H7 (cell line): ENCODE data around the gene DTNBP1. TPM values are rescaled to one million over a fixed set of nuclear protein-coding genes. Genes with fewer than 3 reads are reported as not detected.
"Not testable (repeated sequence)": the region's sequence is repeated elsewhere in the genome, so short reads cannot be mapped to it uniquely, and the experiment has no call there.

Experiments
- DNase-seq: peaks from one replicate; pipeline ENCODE4 v3.0.0; 2012
- H3K27me3 ChIP-seq: 2 replicates; pipeline ENCODE4 v1.6.0; 2011; ENCODE audit warnings: mild to moderate bottlenecking, low read length; ENCODE audit not compliant: control insufficient read depth, insufficient read depth
- H3K36me3 ChIP-seq: replicated peaks from 2 replicates; pipeline ENCODE4 v1.5.1; 2011; ENCODE audit warnings: low read length; ENCODE audit not compliant: control insufficient read depth, insufficient read depth
- H3K4me3 ChIP-seq: 2 replicates; pipeline ENCODE4 v1.5.1; 2011; ENCODE audit warnings: low read depth, mild to moderate bottlenecking, control low read depth, low read length, moderate library complexity; ENCODE audit not compliant: insufficient read depth
- total RNA-seq: library from RNA; depleted of rRNA; stranded (reverse); fragments of >200 nt; shearing (Covaris generic); gene quantifications from 2 replicates; pipeline ENCODE4 v1.2.3, GENCODE V29; 2014

Gene DTNBP1
- total RNA-seq, 1 experiment from 2014 or later = 3.7 TPM

DNA sequence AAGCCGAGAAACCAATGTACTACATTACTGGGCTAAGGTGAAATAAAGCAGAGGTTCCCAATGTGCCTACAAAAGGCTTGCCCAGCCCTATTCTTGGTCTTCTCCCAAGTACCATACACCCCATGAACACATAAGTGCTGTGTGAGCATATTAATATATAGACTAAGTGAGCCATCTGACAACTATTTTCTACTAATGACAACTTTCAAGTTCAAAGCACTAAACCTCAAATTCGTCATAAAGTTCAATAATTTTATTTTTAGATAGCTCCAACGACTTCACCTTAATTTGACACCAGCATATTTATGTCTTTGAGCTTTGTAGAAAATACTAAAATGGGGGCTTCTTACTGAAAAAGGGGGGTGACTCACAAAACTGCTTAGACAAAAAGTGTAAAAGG is 6.7 kb downstream of the DTNBP1 start:
- Histone ChIP-seq H3K4me3 (no peak overlapping the region), H3K27me3 (no peaks in the 10 kb centered on the region), H3K36me3 (no peaks in the 10 kb centered on the region)
- no peak for DNase-seq

GRCh38 chr6:15654250-15654649 is 8.6 kb downstream of the DTNBP1 start:
- no peak for DNase-seq
- Histone ChIP-seq H3K4me3 (no peak overlapping the region), H3K36me3 (no peaks in the 10 kb centered on the region), H3K27me3 (no peaks in the 10 kb centered on the region)

DNA sequence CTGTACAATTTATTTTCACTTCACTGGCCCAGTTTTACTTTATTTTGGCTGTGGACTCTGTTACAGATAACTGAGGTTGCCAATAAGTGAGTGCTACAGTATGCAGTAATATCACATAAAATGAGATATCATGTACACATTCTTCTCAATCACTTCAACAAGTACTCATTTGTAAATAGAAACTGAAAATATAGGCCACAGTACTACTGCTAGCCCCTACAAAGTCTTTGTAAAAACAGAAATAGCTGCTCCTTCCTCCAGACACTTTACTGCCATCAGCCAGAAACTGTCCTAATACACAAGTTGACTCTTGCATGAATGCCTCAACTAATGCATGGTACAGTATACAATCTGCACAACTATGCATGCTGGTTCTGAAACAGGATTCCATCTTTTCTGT is 9.2 kb downstream of the DTNBP1 start:
- no peak for DNase-seq
- no peak overlapping the region for H3K4me3 ChIP-seq
- H3K36me3 ChIP-seq = no peaks in the 10 kb centered on the region
- no peaks in the 10 kb centered on the region for H3K27me3 ChIP-seq

- not testable (repeated sequence) for H3K36me3 ChIP-seq, H3K4me3 ChIP-seq, H3K27me3 ChIP-seq, DNase-seq
These were observed 12.7 kb downstream of the DTNBP1 start for GRCh38 chr6:15650004-15650559.

- H3K36me3 ChIP-seq = no peaks in the 10 kb centered on the region; the same call in 1 of the 2 replicates
- H3K27me3 ChIP-seq = no peaks in the 10 kb centered on the region
- DNase-seq = no peak
- H3K4me3 ChIP-seq = no peak overlapping the region
These were observed 17.9 kb downstream of the DTNBP1 start for GRCh38 chr6:15644904-15645303.

DNA sequence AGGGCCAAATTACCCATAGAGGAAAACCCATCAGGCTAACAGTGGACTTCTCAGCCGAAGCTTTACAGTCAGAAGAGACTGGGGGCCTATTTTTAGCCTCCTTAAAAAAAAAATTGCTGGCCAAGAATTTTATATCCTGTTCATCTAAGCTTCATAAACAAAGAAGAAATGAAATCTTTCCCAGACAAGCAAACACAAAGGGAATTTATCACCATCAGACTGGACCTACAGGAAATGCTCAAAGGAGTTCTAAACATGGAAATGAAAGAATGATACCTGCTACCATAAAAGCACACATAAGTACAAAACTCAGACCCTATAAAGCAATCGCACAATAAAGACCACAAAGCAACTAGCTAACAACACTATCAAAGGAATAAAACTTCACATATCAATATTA is 19.3 kb downstream of the DTNBP1 start:
- Histone ChIP-seq H3K4me3 (no peak overlapping the region), H3K36me3 (no peaks in the 10 kb centered on the region; the same call in 1 of the 2 replicates), H3K27me3 (no peaks in the 10 kb centered on the region)
- DNase-seq = no peak

DNA sequence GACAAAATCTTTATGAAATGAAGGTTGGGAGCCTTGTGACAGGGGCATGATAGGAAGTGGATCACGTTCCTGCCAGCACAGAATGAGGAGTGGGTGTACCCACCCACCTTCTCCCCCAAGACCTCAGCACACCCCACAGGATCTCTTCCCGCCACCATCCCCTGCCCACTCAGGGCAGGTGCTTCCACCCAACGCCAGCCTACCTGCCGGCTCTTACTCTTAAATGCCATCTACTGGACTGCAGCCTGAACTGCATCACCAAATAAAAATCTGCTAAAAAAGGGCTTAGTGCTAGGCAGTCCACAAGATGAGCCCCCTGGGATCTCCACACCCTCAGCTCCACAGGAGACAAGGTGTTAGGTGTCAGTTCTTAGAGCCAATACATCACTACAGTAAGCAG is 20.6 kb downstream of the DTNBP1 start:
- DNase-seq = peak; percentile 28
- H3K4me3 ChIP-seq = no peak overlapping the region
- no peaks in the 10 kb centered on the region for H3K27me3 ChIP-seq
- no peaks in the 10 kb centered on the region; the same call in 1 of the 2 replicates for H3K36me3 ChIP-seq

- no peak overlapping the region for H3K4me3 ChIP-seq
- no peak for DNase-seq
- H3K36me3 ChIP-seq = no peaks in the 10 kb centered on the region; the same call in 1 of the 2 replicates
- H3K27me3 ChIP-seq = no peaks in the 10 kb centered on the region
These were observed 24.5 kb downstream of the DTNBP1 start for GRCh38 chr6:15638373-15638772.

DNA sequence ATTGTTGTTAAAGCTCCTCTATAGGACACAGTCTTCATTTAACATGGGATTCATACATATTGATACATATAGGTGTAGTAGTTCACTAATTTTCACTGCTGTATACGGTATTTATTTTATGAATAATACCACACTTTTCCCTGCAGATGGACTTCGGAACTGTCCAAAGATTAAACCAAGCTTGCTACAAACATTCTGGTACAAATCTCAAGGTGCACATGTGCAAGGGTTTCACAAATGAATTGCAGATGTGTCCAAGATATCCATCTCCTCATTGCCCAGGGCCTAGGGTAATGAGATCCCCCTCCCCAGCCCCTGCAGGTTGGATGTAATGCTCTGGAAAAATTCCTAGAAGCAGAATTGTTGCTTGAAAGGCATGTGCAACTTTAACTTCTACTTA is 31.4 kb downstream of the DTNBP1 start:
- Histone ChIP-seq H3K4me3 (no peak overlapping the region), H3K27me3 (no peaks in the 10 kb centered on the region), H3K36me3 (no peaks in the 10 kb centered on the region)
- no peak for DNase-seq

DNA sequence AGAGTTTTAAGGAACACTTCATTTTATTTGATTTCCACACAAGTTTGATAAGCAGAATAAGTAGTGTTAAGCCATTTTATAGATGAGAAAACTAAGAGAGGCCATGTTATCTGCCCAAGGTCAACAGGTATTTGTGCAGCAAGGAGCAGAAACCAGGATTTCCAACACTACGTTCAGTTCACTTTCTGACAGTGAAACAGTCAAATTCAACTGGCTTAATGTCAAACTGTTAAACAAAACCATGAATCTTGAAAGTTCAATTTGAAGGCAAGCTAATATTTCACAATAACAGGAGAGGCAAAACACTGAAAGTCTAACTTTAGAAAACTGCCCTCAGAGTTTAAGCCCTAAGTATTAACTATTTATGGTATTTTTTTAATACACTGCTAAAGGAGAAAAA is 32.6 kb downstream of the DTNBP1 start:
- DNase-seq = no peak
- no peaks in the 10 kb centered on the region for H3K27me3 ChIP-seq
- no peak overlapping the region for H3K4me3 ChIP-seq
- H3K36me3 ChIP-seq = no peaks in the 10 kb centered on the region

GRCh38 chr6:15629487-15629886 is 33.3 kb downstream of the DTNBP1 start:
- H3K4me3 ChIP-seq = no peak overlapping the region
- H3K27me3 ChIP-seq = no peaks in the 10 kb centered on the region
- no peak for DNase-seq
- H3K36me3 ChIP-seq = no peaks in the 10 kb centered on the region

DNA sequence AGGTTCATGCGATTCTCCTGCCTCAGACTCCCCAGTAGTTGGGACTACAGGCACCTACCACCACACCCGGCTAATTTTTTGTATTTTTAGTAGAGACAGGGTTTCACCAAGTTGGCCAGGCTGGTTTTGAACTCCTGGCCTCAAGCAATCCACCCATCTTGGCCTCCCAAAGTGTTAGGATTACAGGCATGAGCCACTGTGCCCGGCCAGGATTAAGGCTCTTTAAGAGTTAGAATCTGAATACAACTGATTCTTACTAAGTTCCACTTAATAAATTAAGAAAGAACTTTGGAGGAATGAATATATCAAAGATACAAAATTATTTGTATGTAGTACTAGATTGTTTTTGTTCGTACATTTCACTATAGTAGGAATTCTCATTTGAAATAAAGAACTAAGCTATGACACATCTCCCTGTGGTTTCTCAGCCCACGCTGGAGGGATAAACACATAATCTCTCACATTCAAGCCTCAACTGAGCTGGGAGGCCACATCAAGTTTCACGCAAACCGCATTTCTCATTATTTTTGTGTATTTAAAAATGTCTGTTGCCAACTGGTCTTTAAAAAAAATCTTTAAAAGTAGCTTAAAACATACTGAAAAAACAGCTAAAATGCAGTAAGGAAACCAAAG is 34.2 kb downstream of the DTNBP1 start:
- H3K36me3 ChIP-seq = no peaks in the 10 kb centered on the region
- H3K27me3 ChIP-seq = no peaks in the 10 kb centered on the region
- H3K4me3 ChIP-seq = no peak overlapping the region
- no peak for DNase-seq

DNA sequence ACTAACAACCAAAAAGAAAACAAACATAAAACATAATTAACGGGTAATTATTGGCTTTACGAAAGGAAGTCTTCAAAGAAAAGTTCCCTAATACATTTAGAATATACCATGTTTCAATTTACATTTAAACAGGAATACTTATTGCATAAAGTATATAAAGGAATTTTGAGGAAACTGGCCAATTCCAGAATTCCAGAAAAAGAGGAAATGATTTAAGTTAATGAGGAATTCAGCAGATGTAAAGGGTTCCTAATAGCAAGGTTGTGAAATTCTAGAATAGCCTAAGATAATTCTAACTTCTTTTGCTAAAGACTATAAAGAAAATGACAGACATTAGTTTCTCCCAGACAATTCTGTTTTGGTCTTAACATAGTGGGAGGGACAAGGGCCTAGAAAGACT is 35.0 kb downstream of the DTNBP1 start:
- Histone ChIP-seq H3K4me3 (no peak overlapping the region), H3K36me3 (no peaks in the 10 kb centered on the region), H3K27me3 (no peaks in the 10 kb centered on the region)
- DNase-seq = no peak

DNA sequence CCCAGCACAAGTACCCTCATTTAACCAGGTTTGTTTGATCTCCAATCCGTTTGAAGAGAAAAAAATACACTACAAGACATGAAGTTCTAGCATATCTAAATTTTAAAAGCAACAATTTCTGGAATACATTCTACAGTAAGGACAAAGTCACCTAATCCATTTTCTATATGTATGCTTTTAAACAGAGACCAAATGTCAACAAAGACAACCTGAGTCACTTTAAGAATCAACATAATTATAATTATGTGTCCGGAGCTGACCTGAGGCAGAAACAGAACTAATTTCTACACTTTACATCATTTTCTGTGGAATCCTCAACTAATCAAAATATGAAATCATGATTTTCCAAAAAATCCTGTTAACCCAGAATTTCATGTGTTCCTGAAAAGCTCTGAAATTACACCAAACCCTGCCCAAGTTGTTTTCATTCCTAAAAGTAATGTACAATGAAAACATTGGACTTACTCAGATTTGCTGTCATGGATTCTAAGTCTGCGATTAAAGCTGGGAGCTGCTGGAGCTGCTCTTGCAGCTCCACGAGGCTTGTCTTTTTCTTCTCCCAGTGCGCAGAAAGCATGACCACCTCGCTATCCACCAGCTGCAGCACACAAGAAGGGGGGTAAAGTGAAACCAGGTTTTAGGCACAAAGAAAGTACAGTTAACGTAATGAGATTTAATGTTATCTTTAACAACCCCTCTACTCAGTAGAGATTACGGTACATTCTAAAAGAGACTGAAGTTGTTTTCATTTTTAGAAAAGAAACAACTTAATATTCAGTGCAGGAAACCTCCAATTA is 35.8 kb downstream of the DTNBP1 start:
- no peak for DNase-seq
- no peaks in the 10 kb centered on the region for H3K36me3 ChIP-seq
- no peak overlapping the region for H3K4me3 ChIP-seq
- no peaks in the 10 kb centered on the region for H3K27me3 ChIP-seq

DNA sequence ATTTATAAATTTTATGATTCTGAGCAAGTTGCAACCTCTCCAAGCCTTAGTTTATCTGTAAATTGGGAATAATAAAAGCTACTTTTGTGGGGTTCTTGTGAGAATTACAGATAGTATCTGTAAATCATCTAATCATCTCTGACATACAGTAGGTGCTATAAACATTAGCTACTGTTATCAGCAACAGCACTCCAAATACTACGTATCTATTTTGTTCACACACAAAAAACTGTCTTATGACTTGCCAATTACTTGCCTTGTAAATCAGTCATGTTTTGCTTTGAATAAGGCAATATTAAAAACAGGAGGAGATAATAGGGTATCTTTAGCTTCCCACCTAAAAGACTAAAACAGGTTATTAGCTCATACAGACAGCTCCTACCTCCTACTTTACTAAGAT is 36.7 kb downstream of the DTNBP1 start:
- H3K4me3 ChIP-seq = no peak overlapping the region
- H3K27me3 ChIP-seq = no peaks in the 10 kb centered on the region
- DNase-seq = no peak
- no peaks in the 10 kb centered on the region for H3K36me3 ChIP-seq
